CD4-positive, alpha-beta T cell treated with Interleukin-12 subunit alpha and Interleukin-12 subunit beta, for 1 hour (primary cell): ENCODE data around the gene CTDSP2.
"Not testable (repeated sequence)": the region's sequence is repeated elsewhere in the genome, so short reads cannot be mapped to it uniquely, and the experiment has no call there.

ENCODE experiments used
- DNase-seq: peaks from one replicate; pipeline ENCODE4 v3.0.0-alpha.2; 2020

Gene CTDSP2, protein sequence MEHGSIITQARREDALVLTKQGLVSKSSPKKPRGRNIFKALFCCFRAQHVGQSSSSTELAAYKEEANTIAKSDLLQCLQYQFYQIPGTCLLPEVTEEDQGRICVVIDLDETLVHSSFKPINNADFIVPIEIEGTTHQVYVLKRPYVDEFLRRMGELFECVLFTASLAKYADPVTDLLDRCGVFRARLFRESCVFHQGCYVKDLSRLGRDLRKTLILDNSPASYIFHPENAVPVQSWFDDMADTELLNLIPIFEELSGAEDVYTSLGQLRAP

DNA sequence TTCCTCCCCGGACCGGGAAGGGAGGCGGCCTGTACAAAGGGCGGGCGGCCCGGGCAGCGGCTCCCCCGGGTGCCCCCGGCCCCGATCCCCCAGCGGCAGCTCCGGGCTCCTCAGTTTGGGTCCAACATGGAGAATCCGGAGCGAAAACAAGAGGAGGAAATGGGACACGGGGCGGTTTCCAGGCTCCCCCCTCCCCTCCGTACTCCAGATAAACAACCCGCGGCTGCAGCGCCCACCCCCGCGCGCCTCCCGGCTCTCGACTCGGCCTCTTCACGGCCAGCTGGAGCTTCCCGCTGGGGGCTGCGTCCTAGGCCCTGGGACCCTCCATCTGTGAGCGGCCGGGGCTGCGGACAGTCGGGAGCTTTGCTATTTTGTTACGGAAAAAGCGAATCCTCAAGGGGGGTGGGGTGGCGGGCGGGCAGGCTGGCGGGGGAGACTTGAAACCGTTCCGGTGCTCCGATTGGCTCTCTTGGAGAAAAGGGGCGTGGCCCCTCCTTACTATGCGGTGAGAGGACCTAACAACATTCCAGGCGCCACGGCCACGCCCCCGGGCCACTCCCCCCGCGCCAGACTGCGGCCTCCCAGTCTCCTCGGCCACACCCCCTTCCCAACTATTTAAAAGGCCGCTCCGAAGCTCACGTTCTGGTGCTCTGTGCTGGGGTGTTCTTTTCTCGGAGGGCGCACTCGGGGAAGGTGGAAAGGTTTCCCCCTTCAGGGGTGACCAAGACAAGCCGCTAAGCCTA, at the start of gene CTDSP2:
CTDSP2 (minus strand) TSS at position 153 of the 743 bp plus-strand sequence. CDS start 294 bp downstream, outside the sequence.
- DNase-seq: peak; percentile 92

DNA sequence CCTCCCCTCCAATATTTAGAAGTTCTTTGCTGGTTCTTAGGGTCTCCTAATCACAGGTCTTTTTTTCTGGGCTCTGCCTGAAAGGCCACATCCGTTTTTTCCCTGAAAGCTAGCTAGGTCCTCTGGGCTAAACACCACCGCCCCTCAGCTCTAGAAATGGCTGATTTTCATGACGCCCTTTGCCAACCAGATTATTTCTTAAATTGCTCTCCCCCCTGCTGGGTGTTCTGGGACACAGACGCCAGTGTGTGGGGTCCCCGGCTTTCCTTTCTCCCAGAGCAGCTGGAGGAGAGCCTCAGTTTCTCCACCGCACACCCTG, 49.5 kb upstream of the CTDSP2 start:
- no peak for DNase-seq

DNA sequence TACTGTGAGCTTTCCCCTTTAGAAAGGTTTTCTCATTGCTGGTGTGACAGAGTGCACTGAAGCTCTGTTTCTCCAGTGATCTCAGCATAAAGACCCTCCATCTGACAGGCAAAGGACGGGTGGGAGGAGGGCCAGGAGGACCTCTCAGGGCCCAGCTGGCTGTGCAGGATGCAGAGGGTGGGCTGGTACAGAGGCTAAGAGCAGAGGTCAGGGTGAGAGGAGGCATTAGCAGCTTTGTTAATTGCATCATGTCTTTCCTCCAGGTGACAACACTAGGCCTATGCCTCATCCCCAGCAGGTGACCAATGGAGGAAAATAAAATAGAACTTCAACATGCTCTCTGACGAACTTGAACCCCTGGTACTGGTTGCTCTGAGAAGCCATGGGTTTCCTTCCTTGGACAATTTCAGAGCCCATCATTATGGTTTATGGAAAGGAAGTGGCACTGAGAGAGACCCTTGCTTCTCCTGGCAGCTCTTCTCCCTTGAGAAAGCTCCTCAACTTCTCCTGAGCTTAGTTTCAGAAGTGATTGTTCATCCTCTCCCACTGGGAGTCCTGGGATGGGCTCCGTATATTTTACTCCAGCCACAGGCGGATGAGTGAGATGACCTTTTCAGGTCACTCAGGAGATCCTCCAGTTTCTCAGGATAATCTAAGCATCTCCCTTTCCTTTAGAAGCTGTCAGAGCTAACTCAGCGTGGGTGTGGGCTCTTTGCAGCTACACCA, 49.0 kb upstream of the CTDSP2 start:
- DNase-seq: no peak

DNA sequence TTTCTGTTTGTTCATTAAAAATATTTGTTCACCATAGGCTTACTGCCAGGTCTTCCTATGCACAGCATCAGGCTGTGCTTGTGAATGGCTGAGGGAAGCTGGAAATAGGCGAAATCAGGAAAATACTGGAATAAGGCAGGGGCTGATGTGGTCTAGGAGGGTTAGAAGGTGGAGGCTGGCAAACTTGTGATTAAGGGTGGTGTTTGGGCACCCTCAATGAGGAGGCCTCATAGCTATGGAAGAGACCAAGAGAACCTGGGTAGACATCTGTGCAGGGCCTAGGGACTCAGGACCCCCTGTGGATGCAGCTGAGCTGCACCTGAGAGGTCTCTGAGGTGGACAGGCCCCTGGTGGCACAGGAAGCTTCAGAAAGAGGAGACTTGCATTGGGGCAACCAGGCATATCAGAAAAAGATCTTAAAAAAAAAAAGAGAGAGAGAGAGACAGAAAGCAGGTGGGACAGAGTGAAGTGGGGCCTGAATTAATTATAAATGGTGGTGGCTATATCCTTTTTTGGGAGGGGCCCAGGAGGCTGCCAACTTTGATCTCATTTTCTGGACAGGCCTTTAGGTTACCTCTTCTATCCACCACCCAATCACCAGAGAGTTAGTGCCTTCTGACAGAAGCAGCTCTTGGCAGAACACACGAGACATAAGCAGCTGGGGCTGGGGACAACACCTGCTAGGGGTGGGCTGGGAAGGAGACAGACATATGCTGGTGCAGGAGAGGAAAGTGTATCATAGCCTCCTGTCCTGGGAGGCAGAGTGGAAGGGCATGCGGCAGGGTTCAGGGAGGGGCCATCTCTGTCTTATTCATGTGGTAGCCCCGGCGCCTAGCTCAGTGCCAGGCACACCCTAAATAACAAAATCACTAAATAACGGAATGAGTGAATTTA, 48.1 kb upstream of the CTDSP2 start:
- no peak for DNase-seq

DNA sequence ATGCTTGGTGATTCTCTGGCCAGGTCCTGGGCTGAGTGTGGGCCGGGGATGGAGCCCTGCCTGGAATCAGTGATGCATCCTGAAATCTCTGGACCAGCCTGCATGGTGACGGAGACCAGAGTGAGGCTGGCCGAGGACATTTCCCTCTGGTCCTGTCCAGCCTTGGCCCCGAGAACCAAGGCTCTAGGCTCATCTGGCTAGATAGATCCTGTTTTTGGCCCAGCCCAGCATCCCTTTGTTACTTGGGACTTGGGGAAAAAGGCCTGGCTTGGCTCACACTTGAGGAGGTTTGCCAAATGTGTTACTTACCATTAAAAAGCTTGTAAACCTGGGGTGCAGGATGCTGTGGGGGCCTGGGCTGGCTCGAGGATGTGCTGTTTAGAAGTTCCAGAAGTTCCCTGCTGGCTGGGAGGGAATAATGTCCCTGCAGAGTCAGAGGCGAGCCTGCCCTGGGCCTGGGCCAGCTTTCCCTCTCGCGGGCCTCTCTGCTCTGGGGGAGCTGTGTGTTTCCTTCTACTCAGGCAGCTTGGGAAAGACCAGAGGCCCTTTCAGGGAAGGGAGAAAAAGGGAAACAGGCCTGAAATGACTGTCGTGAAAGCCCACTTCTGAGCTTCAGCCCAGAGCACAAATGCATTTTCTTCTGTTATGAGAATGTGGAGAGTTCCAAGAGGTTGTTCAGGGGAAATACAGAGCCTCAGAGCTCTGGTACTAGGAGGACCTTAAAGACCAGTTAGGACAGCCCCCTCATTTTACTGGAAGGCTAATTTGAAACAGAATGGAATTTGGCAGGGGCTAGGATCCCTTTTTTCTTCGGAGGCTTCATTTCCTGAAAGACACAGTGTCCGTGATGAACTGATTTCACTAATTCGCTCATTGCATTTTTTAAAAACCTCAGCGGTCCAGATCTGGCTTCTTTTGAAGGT, 47.2 kb upstream of the CTDSP2 start:
- DNase-seq: no peak

DNA sequence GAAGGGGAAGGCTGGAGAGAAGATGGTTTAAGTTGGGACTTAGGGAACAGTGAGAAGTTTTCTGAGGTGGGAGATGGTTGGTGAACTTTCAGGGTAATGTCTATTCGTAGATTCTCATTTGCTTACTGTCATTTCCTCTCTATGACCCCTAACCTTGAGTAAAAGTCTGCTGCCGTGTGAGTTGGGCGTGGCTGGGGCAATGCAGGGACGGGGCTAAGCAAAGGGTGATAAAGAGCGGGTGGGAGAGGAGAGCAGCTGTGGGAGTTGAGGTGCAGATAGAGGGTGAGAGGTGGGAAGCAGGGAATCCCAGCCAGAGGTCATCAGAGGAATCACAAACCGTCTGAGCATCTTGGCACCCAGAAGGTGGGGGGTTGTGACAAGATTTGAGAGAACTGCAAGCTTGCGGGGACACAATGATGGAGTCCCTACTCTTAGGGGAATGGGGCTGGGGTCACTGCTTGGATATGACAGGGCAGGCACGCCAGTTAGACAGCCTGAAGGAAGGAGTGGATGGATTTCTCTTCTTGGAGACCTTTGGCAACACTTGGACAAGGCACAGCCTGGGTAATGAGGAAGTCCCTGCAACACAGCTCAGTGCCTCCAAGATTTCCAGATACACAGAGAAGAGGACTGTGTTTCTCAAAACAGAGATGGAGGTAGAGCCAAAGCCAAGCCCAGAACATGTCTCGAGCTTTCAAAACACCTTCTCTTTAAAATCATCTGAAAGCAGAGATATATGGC, 45.9 kb upstream of the CTDSP2 start:
- DNase-seq: no peak

DNA sequence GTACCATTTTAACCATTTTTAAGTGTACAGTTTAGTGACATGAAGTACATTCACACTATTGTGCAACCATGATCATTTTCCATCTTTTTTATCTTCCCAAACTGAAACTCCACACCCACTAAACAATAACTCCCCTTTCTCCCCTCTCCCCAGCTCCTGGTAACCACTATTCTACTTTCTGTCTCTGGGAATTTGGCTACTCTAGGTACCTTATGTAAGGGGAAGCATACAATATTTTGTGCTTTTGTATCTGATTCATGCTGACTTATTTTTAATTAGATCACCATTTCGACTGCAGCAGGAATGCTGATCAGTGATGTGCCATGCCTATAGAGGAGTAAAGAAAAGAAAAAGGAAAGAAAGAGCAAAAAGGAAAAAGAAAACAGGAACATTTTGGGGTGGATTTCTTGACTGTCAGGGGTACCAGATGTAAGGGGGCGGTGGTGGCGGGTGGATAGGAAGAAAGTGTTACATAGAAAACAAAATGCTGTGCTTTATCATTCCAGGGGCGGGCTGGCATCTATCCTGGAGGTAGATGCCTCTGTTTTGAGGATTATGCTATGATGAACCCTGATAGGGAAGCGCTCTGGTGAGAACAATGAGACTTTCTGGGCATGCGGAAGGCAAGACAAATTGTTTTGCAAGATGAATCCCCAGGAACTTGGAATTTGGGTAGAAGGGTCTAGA, 45.2 kb upstream of the CTDSP2 start:
- no peak for DNase-seq

DNA sequence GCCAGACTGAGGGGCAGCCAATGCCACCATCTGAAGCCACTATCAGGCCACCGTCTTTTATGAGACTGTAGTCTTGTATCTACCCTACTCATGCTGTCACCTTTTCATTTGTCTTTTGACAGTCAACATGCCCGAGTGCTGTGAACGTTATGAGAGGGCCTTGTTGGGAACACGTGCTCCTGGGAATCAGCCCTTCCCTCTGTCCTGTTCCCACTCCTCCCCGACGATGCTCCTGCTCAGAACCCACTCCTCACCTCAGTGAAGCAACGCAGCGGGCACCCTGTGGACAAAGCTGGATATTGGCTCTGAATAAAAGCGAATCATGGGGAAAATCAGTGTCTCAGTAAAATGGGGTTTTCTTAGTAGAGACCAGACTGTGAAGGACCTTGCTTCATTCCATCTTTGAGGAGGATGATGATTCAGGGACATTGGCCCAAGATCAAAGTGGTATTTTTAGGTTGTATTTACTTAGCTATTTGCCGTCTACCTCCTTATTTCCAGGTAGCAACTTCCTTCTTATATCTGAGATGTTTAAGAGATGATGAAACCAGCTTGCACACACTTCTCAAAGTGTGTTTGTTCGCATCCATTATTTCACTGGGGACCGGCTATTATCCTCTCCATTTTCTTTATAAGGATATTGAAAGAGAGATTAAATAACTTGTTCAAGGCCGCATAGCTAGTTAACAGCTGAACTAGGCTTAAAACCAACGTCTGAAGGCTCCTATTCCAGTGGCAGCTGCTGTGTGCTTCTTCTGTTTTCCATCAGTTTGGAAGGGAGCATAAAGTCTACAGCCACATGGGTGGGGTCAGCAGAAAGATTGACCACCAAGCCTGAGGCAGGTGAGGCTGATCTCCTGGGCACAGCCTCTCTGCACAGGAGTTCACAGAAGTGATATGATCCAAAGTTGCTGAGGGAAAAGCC, 43.9 kb upstream of the CTDSP2 start:
- no peak for DNase-seq

DNA sequence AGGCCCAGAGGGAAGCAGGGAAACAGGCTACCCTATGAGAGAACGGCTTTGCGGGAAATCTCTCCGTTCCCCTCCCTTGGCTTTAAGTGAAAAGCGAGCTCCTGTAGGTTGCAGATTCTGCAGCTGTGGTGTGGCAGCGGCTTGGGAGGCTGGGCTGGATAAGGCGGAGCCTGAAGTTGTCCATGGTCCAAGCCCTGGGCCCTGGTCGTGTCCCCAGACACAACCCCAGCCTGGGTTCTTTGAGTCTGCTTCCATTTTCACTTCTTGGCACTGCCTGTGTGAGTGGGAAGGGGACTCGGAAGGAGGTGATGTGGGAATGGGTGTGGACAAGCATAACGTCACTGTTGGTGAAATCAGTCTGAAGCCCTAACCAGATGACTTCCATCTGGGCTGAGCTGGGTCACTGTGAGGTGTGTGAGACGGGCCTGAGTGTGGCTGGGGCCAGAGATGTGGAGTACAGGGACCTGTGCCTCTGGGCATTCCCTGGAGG, 43.0 kb upstream of the CTDSP2 start:
- DNase-seq: no peak

DNA sequence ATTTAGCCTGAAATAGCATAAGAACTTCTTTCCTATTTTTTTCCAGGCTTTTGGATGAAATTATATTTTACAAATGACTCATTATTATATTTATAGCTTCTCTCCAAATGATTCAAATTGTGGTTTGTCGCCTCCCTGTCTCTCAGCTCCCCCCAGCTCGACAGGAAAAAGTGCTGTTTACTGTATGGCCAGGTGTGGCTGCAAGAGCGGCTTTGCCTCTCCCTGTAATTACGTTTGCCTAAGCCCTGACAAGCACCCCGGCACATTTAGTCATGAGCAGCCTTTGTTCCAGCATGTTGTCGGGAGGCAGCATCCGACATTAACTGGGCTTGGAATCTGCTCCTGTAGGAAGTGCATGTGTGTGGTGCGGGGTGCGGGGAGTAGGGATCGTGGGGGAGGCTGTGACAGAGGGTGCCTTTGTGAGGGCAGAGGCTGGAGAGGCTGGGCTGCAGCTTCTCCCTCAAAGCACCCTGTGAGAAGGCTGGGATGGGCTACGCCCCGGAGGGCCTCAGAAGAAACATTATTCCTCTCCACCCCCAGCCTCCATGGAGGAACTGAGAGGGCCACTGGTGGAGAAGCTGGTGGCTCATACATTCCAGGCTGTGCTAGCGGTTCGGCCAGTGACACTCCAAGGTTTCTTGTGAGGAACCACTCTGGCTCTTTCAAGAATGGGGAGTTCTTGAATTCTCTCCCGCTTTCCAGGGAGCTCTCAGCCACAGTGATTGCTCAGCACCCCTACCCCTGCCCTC, 42.1 kb upstream of the CTDSP2 start:
- DNase-seq: peak; percentile 34

DNA sequence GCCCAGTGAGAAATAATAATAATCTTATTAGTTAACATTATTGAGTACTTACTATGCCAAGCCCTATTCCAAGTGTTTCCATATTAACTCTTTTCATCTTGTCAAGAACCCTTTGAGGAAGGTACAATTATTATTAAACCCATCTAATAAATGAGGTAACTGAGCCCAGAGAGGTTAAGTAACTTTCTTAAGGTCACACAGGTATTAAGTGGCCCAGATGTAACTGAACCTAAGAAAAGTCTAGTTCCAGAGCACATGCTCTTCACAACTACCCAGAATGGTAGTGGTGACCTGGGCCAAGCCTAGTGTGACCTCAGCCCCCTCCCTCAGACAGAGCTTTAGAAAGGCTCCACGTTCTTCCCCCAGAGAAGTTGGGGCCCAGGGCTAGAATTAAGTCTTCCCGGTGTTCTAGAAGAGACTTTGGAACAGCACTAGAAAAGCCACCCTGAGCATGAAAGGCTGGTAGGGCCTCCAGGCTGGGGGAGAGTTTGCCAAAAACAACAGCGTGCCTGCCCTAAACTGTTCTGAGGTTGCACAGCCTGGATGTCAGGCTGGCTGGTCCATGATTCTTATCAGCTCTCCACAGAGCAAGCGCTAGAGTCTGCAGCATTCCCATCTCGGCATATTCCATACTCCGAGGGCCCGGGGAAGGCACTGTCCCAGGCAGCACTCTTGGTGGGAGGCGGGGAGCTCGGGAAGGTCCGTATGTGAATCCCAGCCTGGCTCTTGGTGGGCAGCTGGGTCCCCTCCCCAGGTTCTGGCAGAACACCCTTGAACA, 41.3 kb upstream of the CTDSP2 start:
- DNase-seq: no peak

DNA sequence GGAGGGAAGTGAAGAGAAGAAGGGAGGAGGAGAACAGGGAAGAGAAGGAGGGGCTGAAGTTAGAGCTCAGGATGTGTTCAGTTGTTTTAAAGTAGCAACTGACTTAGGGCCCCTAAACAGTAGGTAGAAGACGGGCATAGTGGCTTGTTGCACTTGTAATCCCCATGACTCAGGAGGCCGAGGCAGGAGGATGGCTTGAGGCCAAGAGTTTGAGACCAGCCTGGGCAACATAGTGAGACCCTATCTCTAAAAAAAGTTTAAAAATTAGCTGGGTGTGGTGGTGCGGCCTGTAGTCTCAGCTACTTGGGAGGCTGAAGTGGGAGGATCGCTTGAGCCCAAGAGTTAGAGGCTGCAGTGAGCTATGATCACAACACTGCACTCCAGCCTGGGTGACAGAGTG, 40.4 kb upstream of the CTDSP2 start:
- DNase-seq: not testable (repeated sequence)

DNA sequence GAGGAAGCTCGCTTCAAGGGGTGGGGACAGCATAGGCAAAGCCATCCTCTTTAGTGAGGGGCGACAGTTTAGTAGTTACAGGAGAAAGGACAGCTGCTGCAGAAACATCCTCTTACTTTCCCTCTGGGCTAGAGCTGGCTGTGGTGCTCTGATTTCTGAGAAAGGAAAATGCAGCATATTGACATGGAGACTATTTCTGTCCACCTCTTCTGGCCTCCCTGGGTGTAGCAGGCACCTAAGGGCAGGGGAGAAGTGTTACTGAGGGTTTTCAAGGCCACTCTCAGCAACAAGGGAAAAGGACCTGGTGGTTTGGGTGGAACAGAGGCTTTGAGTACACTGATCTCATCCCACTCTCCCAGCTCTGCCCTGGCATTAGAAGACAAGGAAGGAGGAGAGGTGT, 40.0 kb upstream of the CTDSP2 start:
- no peak for DNase-seq

DNA sequence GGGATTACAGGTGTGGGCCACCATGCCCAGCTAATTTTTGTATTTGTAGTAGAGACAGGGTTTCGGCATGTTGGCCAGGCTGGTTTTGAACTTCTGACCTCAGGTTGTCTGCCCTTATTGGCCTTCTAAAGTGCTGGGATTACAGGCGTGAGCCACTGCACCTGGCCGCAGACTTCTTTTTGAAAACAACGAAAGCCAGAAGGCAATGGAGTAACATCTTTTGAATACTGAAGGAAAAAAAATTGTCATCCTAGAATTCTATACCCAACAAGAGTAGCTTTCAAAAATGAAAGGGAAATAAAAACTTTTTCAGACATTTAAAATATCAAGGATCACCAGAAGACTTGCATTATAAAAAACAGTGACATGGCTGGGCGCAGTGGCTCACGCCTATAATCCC, 38.7 kb upstream of the CTDSP2 start:
- DNase-seq: no peak

DNA sequence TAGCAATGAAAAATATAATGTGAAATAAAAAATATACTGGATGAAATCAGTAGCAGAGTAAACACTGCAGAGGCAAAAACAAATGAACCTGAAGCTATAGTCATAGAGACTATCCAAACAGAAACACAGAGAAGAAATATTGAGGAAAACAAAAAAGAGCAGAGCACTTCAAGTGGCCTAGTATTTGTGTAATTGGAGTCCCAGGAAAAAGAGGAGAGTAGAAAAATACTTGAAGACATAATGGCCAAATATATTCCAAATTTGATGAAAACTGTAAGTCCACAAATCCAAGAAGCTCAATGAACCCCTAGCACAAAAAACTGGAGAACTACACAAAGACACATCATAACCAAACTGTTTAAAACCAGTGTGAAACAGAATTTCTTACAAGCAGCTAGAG, 37.2 kb upstream of the CTDSP2 start:
- no peak for DNase-seq

DNA sequence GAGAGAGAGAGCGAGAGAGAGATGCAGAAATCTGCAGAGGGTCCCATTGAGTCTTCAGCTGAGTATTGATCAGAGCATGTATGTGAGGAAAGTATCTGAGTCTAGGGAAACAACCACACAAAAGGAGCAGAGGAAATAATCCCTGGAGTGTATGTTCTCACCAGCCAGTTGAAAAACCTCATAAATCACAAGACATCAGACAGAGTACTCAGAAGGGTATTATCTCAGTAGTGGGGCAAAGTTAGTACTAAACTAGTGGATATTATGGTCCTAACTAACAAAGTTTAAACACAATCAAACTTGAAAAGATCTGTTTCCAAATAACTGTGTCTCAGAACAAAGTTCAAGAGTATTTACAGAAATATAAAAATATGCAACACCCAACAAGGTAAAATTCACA, 36.5 kb upstream of the CTDSP2 start:
- DNase-seq: no peak

DNA sequence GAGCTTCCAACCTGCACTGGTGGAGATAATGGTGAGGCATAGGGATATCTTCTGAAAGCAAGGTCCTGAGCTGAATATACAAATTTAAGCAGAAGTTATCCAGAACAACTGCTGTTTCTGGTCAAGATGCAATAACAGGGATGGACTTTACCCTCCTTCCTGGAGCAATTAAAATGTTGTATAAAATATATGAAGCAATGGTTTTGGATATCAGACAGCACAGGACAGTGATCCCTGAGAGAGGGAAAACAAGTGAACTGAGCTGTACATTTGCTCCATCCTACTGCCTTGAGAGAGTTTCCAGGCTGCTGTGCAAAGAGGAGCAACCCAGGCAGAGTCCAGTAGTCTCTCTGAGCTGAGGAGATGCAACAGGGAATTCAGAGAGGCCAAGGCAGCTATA, 36.0 kb upstream of the CTDSP2 start:
- no peak for DNase-seq

DNA sequence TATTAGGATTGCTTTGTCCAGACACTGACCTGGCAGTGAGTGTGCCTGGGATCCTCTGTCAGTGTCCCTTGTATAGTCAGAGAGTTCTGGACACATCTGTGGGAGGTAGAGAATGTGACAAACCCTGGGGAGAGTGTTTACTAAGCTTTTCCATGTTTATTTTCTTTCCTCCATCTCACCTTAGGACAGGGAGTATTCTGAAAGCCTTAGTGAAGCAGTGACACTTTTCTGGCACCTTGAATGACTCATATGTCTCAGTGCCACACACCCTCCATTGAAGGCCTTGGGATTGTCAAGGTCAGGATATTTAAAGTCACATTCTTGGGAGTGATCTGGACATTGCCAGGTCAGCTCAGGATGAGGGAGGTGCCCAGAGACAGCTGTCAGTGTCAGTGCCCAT, 34.9 kb upstream of the CTDSP2 start:
- DNase-seq: no peak
